Left ventricle myocardium superior (tissue), 1 donor: ENCODE results near the gene ANKRD34B. TPM values are rescaled to one million over a fixed set of nuclear protein-coding genes. Genes with fewer than 3 reads are reported as not detected.
A peak's percentile ranks its signal among the peaks of the same experiment; 100 is the strongest.

Experiments used
- ATAC-seq: fragments of 200-7000 bp; cut with Tn5 transposase; one replicate; pipeline ENCODE4 v1.9.1; 2020; ENCODE audit warnings: mild to moderate bottlenecking, moderate library complexity
- DNase-seq: peaks from one replicate; pipeline ENCODE4 v3.0.0-alpha.2; 2020
- intact Hi-C: fragments of 100-400 bp; cut with micrococcal nuclease; formaldehyde crosslinking; loops from one replicate; pipeline ENCODE4 v1.11.0; 2022
- total RNA-seq: library from RNA; stranded (reverse); fragmentation: NEBNext Ultra II Directional; extraction: Animal tissue kit (Norgen Biotek cat#: 25700); gene quantifications from one replicate; pipeline ENCODE4 v1.2.1, GENCODE V29; 2021
- donor health status: DM: no; HTN: yes; CAD: no; lungs with severe emphysema.

Gene ANKRD34B
- total RNA-seq, 1 donor from 2014 or later: not detected

DNA sequence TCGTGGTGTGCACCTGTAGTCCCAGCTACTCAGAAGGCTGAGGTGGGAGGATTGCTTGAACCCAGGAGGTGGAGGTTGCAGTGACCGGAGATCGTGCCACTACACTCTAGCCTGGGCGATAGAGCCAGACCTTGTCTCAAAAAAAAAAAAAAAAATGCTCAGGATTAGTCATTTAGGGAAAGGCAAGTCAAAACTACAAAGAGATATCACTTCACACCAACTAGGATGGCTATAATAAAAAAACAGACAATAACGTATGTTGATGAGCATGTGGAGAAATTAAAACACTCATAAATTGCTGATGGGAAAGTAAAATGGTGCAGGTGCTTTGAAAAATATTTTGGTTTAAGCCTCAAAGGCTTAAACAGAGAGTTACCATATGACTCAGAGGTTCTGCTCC, 6.3 kb upstream of the ANKRD34B start:
- DNase-seq (no peak), ATAC-seq (no peak)
- intact Hi-C loops: no loop called here

DNA sequence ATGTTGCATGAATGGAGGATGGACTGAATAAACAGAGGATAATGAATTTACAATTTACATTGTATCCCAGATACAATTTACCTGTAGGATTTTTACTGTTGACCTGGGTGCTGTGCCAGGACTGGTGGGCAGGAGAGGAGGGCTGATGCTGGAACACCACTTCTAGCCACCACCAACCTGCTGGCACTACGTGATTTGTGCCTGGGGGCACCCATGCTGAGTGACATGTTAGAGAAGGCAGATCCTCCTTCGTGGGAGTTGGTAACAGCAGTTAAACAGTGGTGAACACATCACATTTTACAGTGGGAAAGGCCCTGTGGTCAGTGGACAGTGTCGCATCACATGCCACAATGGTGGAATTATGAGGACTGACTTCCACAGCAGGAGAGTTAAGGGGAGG, 3.0 kb upstream of the ANKRD34B start:
- intact Hi-C loops: no loop called here
- ATAC-seq: no peak
- no peak for DNase-seq

DNA sequence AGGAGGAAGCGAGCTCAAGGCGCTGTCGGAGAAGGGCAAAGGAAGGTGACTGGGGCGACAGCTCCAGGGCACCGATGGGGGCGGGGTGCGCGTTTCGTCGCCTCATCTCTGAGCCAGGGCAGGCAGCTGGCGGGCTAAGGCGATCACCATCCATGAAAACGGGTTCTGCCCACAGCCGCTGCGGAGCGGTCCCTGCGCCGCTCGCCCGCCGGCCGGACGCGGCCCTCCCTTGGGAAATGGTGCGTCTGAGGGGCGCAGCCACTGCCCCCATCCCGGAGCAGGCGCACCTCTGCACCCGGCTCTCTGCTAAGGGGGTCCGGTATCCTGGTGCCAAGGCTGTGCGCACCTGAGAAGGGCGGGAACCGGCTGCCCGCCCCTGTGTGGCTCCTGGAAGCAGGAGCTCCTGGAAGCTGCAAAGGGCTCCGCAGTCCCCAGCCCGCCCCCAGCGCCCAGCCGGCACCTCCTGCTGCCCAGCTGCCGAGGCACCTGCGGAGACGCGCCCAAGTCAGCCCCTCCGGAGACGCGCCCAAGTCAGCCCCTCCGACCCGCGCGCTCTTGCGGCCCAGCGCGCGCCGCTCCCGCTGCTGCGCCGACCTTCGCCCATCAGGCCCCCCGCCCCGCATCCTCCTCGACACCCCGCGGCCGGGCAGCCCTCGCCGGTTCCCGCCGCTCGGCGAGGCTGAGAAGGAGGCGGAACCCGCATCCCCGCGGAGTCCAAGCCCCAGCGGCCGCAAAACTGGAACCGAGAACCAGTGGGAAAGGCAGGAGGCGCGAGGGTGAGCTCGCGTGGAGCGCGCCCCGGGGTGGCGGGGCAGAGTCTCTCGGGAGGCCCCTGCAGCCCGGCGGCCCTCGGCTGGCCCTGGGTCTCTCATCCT, 757 bp downstream of the ANKRD34B start:
- intact Hi-C loops: no loop called here
- ATAC-seq: no peak
- peak; percentile 26 for DNase-seq

DNA sequence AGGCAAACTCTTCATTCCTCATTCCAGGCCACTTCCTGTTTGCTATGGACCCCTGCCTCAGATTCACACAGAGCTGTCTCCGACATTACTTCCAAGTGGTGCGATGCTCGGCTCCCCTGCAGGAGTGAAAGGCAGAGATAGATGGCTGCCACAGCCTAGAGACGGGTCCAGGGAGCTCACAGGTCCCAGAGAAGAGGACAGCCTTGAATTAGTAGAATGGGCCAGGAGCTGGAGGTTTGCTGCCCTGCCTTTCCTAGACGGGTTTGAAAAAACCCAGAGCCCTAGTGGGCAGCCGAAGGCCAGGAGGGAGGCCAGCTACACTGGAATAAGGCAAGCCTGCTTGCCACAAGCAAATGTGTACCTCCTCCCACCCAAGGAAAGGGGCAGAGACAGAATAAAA, 1.8 kb downstream of the ANKRD34B start:
- ATAC-seq (no peak), DNase-seq (no peak)
- intact Hi-C loops: no loop called here

DNA sequence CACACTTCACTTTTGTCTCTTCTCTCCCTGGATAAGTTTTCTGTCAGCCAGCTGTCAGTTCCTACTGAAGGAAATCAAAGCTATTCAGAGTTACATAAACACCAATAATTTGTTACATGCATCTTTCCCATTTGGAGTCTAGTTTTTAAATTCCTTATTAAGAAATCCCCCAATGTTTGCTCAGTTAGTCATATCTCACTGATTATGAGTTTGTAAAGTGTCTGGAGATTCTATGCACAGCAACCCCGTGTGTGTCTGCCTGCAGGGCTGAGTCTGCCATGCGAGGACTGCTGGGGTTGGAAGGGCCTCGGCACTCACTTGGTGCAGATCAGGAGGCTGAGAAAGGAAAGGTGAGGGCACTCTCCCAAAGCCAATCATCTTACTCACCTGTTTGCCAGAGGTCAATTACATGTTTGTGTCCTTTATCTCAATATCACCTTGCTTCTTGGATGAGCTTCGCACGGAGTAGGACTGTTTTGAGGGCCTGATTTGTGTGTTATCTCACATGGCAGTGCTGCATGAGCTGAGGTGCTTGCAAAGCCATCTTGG, 3.3 kb downstream of the ANKRD34B start:
- intact Hi-C loops: no loop called here
- no peak for DNase-seq
- ATAC-seq: no peak

DNA sequence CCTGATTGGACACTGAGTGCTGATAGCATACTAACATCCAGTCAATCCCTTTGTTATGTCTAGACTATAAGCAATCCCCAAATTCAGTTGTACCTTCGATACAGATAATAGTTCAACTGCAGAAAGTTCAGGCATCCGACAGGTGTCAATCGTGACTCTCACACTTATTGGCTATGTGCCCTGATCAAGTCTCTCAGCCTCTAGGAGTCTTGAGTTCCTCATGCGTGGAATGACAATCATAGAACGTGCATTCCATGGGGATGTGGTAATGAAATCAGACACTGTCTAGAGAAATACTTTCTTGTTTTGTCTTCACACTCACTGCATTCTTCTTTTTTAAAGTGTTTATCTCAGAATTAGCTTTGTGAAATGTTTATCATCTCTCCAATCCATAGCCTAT, 4.8 kb downstream of the ANKRD34B start:
- intact Hi-C loops: no loop called here
- no peak for ATAC-seq
- DNase-seq: no peak

DNA sequence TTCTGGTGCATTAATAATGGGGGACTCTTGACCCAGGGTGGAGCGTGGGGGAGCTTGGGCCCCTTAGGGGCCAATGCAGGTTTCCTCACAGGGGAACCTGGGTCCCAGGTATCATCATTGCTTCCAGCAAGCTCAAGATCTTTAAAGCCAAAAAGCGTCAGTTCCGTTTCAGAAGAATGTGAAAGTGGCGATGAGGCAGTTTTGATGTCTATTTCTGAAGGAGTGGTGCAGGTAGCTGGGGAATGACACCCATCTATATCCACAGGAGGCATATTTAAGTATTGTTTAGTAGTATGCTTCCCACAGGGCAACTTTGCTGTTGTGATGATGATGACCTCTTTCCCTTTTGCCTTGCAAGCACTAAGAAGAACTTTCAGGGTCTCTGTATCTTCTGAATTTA, 10.8 kb downstream of the ANKRD34B start:
- ATAC-seq (no peak), DNase-seq (no peak)
- intact Hi-C loops: no loop called here

DNA sequence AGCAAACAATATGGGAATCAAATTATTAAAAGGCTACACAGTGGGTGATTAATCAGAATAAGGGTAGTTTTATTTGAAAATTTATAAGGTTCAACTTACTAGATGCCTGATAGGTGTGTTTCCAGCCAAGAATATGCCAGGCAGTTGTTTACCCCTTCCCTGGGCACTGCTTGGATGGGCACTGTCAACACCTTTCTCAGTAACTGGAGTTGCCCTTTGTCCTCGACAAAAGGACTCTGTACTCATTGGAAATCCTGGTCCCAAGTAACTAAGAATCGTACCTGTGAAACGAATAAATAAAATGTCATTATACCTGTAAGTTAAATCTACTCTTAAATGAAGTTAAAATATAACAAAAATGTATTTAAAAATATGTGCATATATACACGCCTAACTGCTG, 15.0 kb downstream of the ANKRD34B start:
- ATAC-seq (no peak), DNase-seq (no peak)
- intact Hi-C loops: no loop called here

DNA sequence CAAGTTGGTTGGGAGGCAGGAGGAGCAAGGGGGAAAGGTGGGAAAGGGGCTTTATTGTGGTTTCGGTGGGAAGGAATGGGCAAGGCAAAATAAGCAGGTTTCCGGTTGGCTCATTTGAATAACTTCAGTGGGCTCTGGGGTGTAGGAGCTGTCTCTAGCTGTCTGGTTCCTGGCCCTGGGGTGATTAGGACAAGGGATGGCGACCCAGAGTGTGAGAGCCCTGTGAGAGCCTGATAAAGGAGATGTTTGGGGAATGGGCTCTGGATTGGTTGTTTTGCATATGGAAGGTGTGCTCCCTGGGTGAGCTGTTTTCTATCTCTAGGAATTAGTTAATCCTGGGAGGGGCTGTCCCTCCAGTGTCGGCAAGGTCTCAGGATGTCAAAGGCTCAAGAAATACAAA, 15.4 kb downstream of the ANKRD34B start:
- ATAC-seq: no peak
- DNase-seq: no peak
- intact Hi-C loops: no loop called here

DNA sequence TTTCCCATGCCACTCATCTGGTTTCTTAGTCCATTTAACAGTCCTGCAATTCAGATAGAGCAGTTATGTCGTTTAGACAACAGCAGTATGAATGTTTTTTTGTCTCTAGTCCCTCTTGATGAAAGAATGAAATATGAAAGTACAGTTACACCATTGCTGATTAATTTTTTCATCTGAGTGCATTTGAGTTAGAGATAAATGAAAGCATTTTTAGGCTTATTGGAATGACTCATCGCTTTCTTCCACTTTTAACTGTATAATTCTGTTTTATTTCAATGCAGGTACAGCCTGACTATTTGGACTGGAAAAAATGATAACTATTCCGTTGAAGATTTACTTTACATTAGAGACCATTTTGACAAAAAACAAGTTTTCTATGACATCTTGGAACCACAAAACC, 28.7 kb downstream of the ANKRD34B start:
- intact Hi-C loops: no loop called here

DNA sequence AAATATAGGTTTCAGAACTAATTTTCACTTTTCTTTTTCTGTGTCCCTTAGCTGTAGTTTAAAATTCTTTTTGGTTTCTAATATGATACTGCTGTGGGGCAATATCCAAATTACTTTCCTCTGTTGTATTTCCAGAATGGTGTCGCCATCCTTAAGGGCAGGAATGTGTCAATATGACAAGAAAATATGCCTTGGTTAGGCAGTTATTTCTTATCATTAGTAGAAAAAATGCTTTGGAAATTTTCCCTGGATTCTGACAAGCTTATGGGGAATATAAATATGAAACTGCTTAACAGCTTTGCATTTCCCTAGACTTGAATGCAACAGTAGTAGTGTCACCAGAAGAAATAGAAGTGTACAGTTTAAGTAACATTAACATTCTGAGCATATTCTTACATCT, 29.4 kb downstream of the ANKRD34B start:
- DNase-seq (no peak), ATAC-seq (no peak)
- intact Hi-C loops: no loop called here

More for the DNA sequence above, 28.7 kb downstream of the ANKRD34B start:
- no peak for DNase-seq
- no peak for ATAC-seq

DNA sequence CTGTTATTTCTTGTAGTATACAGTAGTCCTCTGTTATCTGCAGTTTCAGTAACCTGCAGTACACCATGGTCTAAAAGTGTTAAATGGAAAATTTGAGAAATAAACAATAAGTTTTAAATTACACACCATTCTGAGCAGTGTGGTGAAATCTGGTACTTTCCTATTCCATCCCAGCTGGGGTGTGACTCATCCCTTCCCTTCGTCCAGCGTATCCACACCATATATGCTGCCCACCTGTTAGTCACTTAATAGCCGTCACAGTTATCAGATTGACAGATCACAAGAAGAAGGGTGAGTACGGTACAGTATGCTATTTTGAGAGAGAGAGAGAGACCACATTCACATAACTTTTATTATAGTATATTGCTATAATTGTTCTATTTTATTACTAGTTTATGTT, 53.3 kb downstream of the ANKRD34B start:
- ATAC-seq (no peak), DNase-seq (no peak)
- intact Hi-C loops: no loop called here

DNA sequence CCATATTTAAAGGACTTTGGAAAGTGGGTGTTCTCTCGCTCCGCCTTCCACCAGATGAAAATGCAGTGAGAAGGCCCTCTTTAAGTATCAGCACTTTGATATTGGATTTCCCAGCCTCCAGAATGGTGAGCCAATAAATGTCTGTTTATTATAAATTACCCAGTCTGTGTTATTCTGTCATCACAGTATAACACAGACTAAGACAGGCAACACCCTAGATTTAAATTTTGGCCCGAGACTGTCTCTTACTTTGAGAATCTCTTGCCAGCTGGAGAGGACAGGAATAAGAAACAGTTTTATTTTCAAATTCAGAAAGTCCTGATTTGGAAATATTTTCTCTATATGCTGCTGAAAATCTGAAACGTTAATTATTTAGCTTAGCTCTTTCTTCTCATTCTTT, 60.7 kb downstream of the ANKRD34B start:
- intact Hi-C loops: no loop called here
- DNase-seq (no peak), ATAC-seq (no peak)

DNA sequence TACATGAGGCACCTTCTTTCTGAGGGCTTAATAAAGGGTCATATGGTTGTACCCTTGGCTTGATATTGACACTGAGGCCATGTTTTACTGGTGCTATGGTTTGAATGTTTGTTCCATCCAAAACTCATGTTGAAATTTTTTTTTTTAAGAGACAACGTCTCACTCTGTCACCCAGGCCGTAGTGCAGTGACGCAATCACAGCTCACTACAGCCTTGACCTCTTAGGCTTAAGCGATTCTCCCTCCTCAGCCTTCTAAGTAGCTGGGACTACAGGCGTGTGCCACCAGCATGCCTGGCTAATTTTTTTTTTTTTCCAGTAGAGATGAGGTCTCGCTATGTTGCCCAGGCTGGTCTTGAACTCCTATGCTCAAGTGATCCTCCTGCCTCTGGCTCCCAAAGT, 61.2 kb downstream of the ANKRD34B start:
- intact Hi-C loops: no loop called here
- ATAC-seq: no peak
- no peak for DNase-seq

DNA sequence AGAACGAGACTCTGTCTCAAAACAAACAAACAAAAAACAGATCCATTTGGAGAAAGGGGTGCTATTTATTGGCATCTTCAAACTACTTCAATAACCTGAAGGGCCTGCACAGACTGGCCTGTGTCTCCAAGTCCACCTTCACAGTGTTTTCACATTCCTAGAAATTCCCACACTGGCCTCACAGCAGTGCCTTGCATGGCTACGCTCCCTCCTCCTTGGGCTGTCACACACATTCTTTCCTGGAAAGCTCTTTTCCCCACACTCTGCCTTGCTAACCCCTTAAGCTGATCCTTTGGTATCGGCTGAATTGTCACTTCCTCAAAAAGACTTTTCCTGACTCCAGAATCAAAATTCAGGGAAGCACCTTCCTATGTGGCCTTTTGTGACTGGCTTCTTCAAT, 62.4 kb downstream of the ANKRD34B start:
- DNase-seq: no peak
- ATAC-seq: no peak
- intact Hi-C loops: no loop called here

Other genes starting within 250 kb of the ANKRD34B start
- gene ZFYVE16, start 162.2 kb downstream of the ANKRD34B start, total RNA-seq: 30.5 TPM
- 1.8 TPM for gene FAM151B, start 82.2 kb downstream of the ANKRD34B start, total RNA-seq
- 11.9 TPM for gene MSH3, start 84.4 kb upstream of the ANKRD34B start, total RNA-seq
- 10.5 TPM for gene DHFR, start 84.7 kb upstream of the ANKRD34B start, total RNA-seq